ENCODE data around the gene CHAF1B. TPM values are rescaled to one million over a fixed set of nuclear protein-coding genes. Genes with fewer than 3 reads are reported as not detected.

The CHAF1B gene
- total and polyA plus RNA-seq, 9 of the 15 experiments (the other 6 are each of a cell fraction or from before 2014, with no cell fraction given), result 7.5 to 36.8 (median 21.0) TPM

DNA sequence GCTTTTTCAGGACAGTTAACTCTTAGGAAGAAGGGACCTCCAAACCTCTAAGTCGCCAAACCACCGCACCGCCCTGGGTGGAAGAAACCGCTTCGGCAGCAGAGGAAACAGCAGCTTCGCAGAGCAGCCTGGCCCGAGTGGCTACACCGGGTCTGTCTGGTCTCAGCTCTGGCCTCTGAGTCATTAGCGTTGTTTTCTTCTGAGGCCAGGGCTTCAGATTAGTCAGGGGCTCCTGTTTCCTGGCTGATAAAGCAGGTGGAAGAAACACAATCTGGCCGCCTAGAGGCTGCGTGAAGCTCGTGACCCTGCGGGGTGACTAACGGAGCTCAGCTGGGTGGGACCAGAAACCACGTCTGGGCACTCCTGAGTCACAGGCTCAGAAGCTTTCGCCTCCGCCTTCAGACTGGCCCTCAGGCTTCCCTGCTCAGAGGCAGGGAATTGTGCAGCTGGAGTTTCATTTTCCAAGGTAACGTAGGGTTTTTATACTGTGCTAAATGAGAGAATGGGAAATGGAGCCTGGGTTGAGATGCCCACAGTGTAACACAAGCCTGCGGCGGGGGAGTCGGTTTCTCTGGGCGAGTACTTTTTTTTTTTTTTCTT, 44.9 kb downstream of the CHAF1B start (continued):
- TF ChIP-seq, protein P1, sequence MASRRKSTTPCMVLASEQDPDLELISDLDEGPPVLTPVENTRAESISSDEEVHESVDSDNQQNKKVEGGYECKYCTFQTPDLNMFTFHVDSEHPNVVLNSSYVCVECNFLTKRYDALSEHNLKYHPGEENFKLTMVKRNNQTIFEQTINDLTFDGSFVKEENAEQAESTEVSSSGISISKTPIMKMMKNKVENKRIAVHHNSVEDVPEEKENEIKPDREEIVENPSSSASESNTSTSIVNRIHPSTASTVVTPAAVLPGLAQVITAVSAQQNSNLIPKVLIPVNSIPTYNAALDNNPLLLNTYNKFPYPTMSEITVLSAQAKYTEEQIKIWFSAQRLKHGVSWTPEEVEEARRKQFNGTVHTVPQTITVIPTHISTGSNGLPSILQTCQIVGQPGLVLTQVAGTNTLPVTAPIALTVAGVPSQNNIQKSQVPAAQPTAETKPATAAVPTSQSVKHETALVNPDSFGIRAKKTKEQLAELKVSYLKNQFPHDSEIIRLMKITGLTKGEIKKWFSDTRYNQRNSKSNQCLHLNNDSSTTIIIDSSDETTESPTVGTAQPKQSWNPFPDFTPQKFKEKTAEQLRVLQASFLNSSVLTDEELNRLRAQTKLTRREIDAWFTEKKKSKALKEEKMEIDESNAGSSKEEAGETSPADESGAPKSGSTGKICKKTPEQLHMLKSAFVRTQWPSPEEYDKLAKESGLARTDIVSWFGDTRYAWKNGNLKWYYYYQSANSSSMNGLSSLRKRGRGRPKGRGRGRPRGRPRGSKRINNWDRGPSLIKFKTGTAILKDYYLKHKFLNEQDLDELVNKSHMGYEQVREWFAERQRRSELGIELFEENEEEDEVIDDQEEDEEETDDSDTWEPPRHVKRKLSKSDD (conservative IDR thresholded peaks at IDR 0.05; ENCODE audit: low read length), result no peak
- TF ChIP-seq CBX1 (IDR thresholded peaks at IDR 0.05; ENCODE audit: low read depth) (peak; percentile 88), SMARCE1 (IDR thresholded peaks at IDR 0.05) (peak; percentile 100), ZNF143 (CRISPR knock-in tag; IDR thresholded peaks at IDR 0.05) (no peak), RBM34 (IDR thresholded peaks at IDR 0.05; ENCODE audit: borderline replicate concordance, insufficient read depth, low read length) (no peak), BRF1 (IDR thresholded peaks at IDR 0.05; ENCODE audit: borderline replicate concordance, extremely low read depth, insufficient read length) (no peak)
- TF ChIP-seq, protein P2, sequence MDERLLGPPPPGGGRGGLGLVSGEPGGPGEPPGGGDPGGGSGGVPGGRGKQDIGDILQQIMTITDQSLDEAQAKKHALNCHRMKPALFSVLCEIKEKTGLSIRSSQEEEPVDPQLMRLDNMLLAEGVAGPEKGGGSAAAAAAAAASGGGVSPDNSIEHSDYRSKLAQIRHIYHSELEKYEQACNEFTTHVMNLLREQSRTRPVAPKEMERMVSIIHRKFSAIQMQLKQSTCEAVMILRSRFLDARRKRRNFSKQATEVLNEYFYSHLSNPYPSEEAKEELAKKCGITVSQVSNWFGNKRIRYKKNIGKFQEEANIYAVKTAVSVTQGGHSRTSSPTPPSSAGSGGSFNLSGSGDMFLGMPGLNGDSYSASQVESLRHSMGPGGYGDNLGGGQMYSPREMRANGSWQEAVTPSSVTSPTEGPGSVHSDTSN (CRISPR knock-in tag; IDR thresholded peaks at IDR 0.05; ENCODE audit: low read depth), result no peak
- TF ChIP-seq, protein P2 (tag; conservative IDR thresholded peaks at IDR 0.05; ENCODE audit: low read depth), result no peak
- TF ChIP-seq, protein P3, sequence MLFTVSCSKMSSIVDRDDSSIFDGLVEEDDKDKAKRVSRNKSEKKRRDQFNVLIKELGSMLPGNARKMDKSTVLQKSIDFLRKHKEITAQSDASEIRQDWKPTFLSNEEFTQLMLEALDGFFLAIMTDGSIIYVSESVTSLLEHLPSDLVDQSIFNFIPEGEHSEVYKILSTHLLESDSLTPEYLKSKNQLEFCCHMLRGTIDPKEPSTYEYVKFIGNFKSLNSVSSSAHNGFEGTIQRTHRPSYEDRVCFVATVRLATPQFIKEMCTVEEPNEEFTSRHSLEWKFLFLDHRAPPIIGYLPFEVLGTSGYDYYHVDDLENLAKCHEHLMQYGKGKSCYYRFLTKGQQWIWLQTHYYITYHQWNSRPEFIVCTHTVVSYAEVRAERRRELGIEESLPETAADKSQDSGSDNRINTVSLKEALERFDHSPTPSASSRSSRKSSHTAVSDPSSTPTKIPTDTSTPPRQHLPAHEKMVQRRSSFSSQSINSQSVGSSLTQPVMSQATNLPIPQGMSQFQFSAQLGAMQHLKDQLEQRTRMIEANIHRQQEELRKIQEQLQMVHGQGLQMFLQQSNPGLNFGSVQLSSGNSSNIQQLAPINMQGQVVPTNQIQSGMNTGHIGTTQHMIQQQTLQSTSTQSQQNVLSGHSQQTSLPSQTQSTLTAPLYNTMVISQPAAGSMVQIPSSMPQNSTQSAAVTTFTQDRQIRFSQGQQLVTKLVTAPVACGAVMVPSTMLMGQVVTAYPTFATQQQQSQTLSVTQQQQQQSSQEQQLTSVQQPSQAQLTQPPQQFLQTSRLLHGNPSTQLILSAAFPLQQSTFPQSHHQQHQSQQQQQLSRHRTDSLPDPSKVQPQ (CRISPR knock-in tag; IDR thresholded peaks at IDR 0.05; ENCODE audit: borderline replicate concordance), result no peak
- TF ChIP-seq, protein P4, sequence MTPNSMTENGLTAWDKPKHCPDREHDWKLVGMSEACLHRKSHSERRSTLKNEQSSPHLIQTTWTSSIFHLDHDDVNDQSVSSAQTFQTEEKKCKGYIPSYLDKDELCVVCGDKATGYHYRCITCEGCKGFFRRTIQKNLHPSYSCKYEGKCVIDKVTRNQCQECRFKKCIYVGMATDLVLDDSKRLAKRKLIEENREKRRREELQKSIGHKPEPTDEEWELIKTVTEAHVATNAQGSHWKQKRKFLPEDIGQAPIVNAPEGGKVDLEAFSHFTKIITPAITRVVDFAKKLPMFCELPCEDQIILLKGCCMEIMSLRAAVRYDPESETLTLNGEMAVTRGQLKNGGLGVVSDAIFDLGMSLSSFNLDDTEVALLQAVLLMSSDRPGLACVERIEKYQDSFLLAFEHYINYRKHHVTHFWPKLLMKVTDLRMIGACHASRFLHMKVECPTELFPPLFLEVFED (CRISPR knock-in tag; conservative IDR thresholded peaks at IDR 0.05), result no peak; the same call in 1 of the 2 replicates
